ENCODE data around the gene IGSF9. TPM values are rescaled to one million over a fixed set of nuclear protein-coding genes. Genes with fewer than 3 reads are reported as not detected.
"Not testable (repeated sequence)": the region's sequence is repeated elsewhere in the genome, so short reads cannot be mapped to it uniquely, and the experiment has no call there.

IGSF9 gene
- total RNA-seq, 2 experiments from 2014 or later: not detected

GRCh38 chr1:159902541-159902940, 42.9 kb downstream of the IGSF9 start:
- Histone ChIP-seq H3K27me3 (ENCODE audit: control insufficient read depth in 1 of 2, insufficient read depth in 2 of 2, low read length in 2 of 2) (no peaks in the 10 kb centered on the region), H3K4me3 (ENCODE audit: low read length) (no peak overlapping the region), H3K4me1 (ENCODE audit: insufficient read depth, low read length) (peaks cover 6% of the 10 kb centered on the region), H3K36me3 (ENCODE audit: insufficient read depth, low read length) (no peaks in the 10 kb centered on the region), H3K27ac (ENCODE audit: low read depth in 1 of 2, low read length in 2 of 2) (no peak overlapping the region), H3K9me3 (ENCODE audit: control insufficient read depth in 1 of 2, insufficient read depth in 1 of 2, low read length in 2 of 2) (peaks cover 0 to 4% of the 10 kb centered on the region in 2 experiments)
- Mint-ChIP-seq H3K9me3 (no peaks in the 10 kb centered on the region), H3K36me3 (ENCODE audit: low read depth) (no peaks in the 10 kb centered on the region), H3K4me3 (no peak overlapping the region), H3K27me3 (no peaks in the 10 kb centered on the region), H3K27ac (no peak overlapping the region), H3K4me1 (ENCODE audit: low read depth) (peaks cover 14% of the 10 kb centered on the region)
- DNase-seq: no peak
- CTCF ChIA-PET: no interaction called here
- POLR2A ChIA-PET: no interaction called here
- intact Hi-C loops (cut with DNase I, micrococcal nuclease): no loop called here
- no peak for ATAC-seq (ENCODE audit: poor library complexity)
- TF ChIP-seq CTCF (IDR thresholded peaks at IDR 0.05): no peak

GRCh38 chr1:159900755-159901360, 44.6 kb downstream of the IGSF9 start:
- H3K4me1 ChIP-seq (ENCODE audit: insufficient read depth, low read length): no peaks in the 10 kb centered on the region
- H3K27me3 ChIP-seq (ENCODE audit: control insufficient read depth in 1 of 2, insufficient read depth in 2 of 2, low read length in 2 of 2): no peaks in the 10 kb centered on the region
- no peak for TF ChIP-seq CTCF (IDR thresholded peaks at IDR 0.05)
- H3K4me3 ChIP-seq (ENCODE audit: low read length): no peak overlapping the region
- intact Hi-C loops (cut with DNase I, micrococcal nuclease): no loop called here
- peaks cover 0 to 4% of the 10 kb centered on the region in 2 experiments for H3K9me3 ChIP-seq (ENCODE audit: control insufficient read depth in 1 of 2, insufficient read depth in 1 of 2, low read length in 2 of 2)
- H3K27ac ChIP-seq (ENCODE audit: low read depth in 1 of 2, low read length in 2 of 2): no peak overlapping the region
- no peaks in the 10 kb centered on the region for H3K9me3 Mint-ChIP-seq
- no peak overlapping the region for H3K27ac Mint-ChIP-seq
- no peak for DNase-seq
- peaks cover 6% of the 10 kb centered on the region for H3K4me1 Mint-ChIP-seq (ENCODE audit: low read depth)
- ChIA-PET CTCF (interaction anchor here (0.9 kb wide), 1 partner anchor 102 kb away, joined by 3 read pairs; no protein-coding TSS in a partner anchor), POLR2A (no interaction called here)
- ATAC-seq (ENCODE audit: poor library complexity): no peak
- no peak overlapping the region for H3K4me3 Mint-ChIP-seq
- no peaks in the 10 kb centered on the region for H3K27me3 Mint-ChIP-seq
- H3K36me3 Mint-ChIP-seq (ENCODE audit: low read depth): no peaks in the 10 kb centered on the region
- H3K36me3 ChIP-seq (ENCODE audit: insufficient read depth, low read length): no peaks in the 10 kb centered on the region

DNA sequence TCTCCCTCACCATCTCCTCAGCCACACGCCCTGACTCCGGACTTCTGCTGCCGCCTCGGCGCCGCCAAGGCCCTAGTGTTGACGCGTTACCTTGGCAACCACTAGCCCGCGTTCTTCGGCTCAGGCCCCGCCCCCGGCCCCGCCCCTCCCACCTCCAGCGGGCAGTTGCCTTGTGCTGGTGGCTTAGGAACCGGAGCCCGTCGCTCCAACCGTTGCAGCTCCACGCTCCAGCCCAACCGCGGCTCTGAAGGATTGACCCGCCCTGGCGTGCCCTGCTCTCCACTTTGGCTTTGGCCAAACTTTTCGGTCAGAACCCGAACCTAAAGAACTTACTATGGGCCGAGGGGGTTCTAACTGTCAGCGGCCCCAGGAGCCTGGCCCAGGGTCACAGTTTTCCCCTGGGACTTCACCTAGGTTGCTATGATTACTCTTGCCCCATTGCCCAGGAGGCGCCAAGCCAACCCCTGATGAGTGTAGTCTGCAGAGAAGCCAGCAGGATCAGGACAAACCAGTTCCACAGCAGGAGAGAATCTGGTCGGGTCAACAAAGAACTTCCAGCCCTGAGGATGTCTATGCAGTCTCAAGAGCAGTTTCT, 45.2 kb downstream of the IGSF9 start, which contains the start of gene CFAP45:
TSS of gene CFAP45 (minus strand) at position 80 of the 595 bp plus-strand sequence. CDS start at position 13, 67 bp downstream.
- H3K27ac Mint-ChIP-seq: no peak within 1 kb of the TSS
- Histone ChIP-seq H3K9me3 (ENCODE audit: control insufficient read depth in 1 of 2, insufficient read depth in 1 of 2, low read length in 2 of 2) (peaks cover 0 to 4% of the 10 kb centered on the region in 2 experiments), H3K36me3 (ENCODE audit: insufficient read depth, low read length) (no peaks in the 10 kb centered on the region), H3K27me3 (ENCODE audit: control insufficient read depth in 1 of 2, insufficient read depth in 2 of 2, low read length in 2 of 2) (no peaks in the 10 kb centered on the region), H3K4me3 (ENCODE audit: low read length) (no peak within 1 kb of the TSS), H3K27ac (ENCODE audit: low read depth in 1 of 2, low read length in 2 of 2) (no peak within 1 kb of the TSS), H3K4me1 (ENCODE audit: insufficient read depth, low read length) (no peaks in the 10 kb centered on the region)
- no peaks in the 10 kb centered on the region for H3K9me3 Mint-ChIP-seq
- no peaks in the 10 kb centered on the region for H3K36me3 Mint-ChIP-seq (ENCODE audit: low read depth)
- no peak within 1 kb of the TSS for H3K4me3 Mint-ChIP-seq
- no peak for TF ChIP-seq CTCF (IDR thresholded peaks at IDR 0.05)
- ChIA-PET POLR2A (no interaction called here), CTCF (interaction anchor here (0.9 kb wide), 1 partner anchor 101 kb away, joined by 3 read pairs; no protein-coding TSS in a partner anchor)
- no peaks in the 10 kb centered on the region for H3K27me3 Mint-ChIP-seq
- ATAC-seq (ENCODE audit: poor library complexity) (no peak), DNase-seq (peak in 4 of 14 experiments; percentile 19 to 68 (median 50))
- peaks cover 6% of the 10 kb centered on the region for H3K4me1 Mint-ChIP-seq (ENCODE audit: low read depth)
- intact Hi-C loops (cut with DNase I, micrococcal nuclease): no loop called here

GRCh38 chr1:159899634-159900033, 45.8 kb downstream of the IGSF9 start:
- H3K27me3 ChIP-seq (ENCODE audit: control insufficient read depth in 1 of 2, insufficient read depth in 2 of 2, low read length in 2 of 2); H3K9me3 Mint-ChIP-seq; H3K27me3 Mint-ChIP-seq; CTCF ChIA-PET; H3K36me3 Mint-ChIP-seq (ENCODE audit: low read depth); H3K36me3 ChIP-seq (ENCODE audit: insufficient read depth, low read length); ATAC-seq (ENCODE audit: poor library complexity); POLR2A ChIA-PET; DNase-seq; H3K27ac ChIP-seq (ENCODE audit: low read depth in 1 of 2, low read length in 2 of 2); H3K27ac Mint-ChIP-seq; H3K4me3 Mint-ChIP-seq; H3K4me3 ChIP-seq (ENCODE audit: low read length); intact Hi-C loops (cut with DNase I, micrococcal nuclease); H3K9me3 ChIP-seq (ENCODE audit: control insufficient read depth in 1 of 2, insufficient read depth in 1 of 2, low read length in 2 of 2); H3K4me1 Mint-ChIP-seq (ENCODE audit: low read depth); H3K4me1 ChIP-seq (ENCODE audit: insufficient read depth, low read length): not testable (repeated sequence)
